Loucy (cell line): ENCODE measurements around the gene ANXA11.
"Not testable (repeated sequence)": the region's sequence is repeated elsewhere in the genome, so short reads cannot be mapped to it uniquely, and the experiment has no call there.

Experiments used
- H2AFZ ChIP-seq: fragments of 200-600 bp; sonication (generic); 2 replicates; pipeline ENCODE4 v1.6.0; 2016; ENCODE audit warnings: antibody characterized with exemption, mild to moderate bottlenecking, low read length, moderate library complexity
- H3F3A ChIP-seq: fragments of 200-600 bp; 2 replicates; pipeline ENCODE4 v1.6.0; 2016; ENCODE audit warnings: antibody characterized with exemption, low read depth, mild to moderate bottlenecking
- H3K27me3 ChIP-seq: fragments of 200-600 bp; sonication (generic); 2 replicates; pipeline ENCODE4 v1.6.1; 2014; ENCODE audit warnings: low read length, mild to moderate bottlenecking; ENCODE audit not compliant: insufficient read depth, poor library complexity, severe bottlenecking
- H3K36me3 ChIP-seq: fragments of 200-600 bp; sonication (generic); 2 replicates; pipeline ENCODE4 v1.6.1; 2016; ENCODE audit warnings: low read length; ENCODE audit not compliant: insufficient read depth
- H3K4me1 ChIP-seq: fragments of 200-600 bp; sonication (generic); 2 replicates; pipeline ENCODE4 v1.5.1; 2014; ENCODE audit warnings: low read length, mild to moderate bottlenecking; ENCODE audit not compliant: insufficient read depth, poor library complexity, severe bottlenecking
- H3K4me2 ChIP-seq: fragments of 200-600 bp; sonication (generic); 2 replicates; pipeline ENCODE4 v1.6.0; 2014; ENCODE audit warnings: antibody characterized with exemption, low read length, low read depth, mild to moderate bottlenecking; ENCODE audit not compliant: poor library complexity, severe bottlenecking
- H3K4me3 ChIP-seq: fragments of 200-600 bp; sonication (generic); 2 replicates; pipeline ENCODE4 v1.5.1; 2014; ENCODE audit warnings: low read length, mild to moderate bottlenecking, mixed read lengths; ENCODE audit not compliant: poor library complexity, severe bottlenecking
- H3K79me2 ChIP-seq: fragments of 200-600 bp; sonication (generic); 2 replicates; pipeline ENCODE4 v1.6.1; 2014; ENCODE audit warnings: low read length; ENCODE audit not compliant: insufficient read depth
- H3K9ac ChIP-seq: fragments of 200-600 bp; sonication (generic); 2 replicates; pipeline ENCODE4 v1.6.0; 2014; ENCODE audit warnings: mild to moderate bottlenecking, low read depth, low read length, moderate library complexity; ENCODE audit not compliant: poor library complexity, severe bottlenecking
- H3K9me2 ChIP-seq: fragments of 200-600 bp; sonication (generic); replicated peaks from 2 replicates; pipeline ENCODE4 v1.6.1; 2016; ENCODE audit warnings: low read depth, low read length, mixed read lengths
- H3K9me3 ChIP-seq: fragments of 200-600 bp; sonication (generic); 2 replicates; pipeline ENCODE4 v1.6.1; 2014; ENCODE audit warnings: mild to moderate bottlenecking, antibody characterized with exemption, low read length, low read depth; ENCODE audit not compliant: insufficient read depth
- H4K20me1 ChIP-seq: fragments of 200-600 bp; sonication (generic); 2 replicates; pipeline ENCODE4 v1.6.0; 2014; ENCODE audit warnings: antibody characterized with exemption, low read length, mild to moderate bottlenecking; ENCODE audit not compliant: insufficient read depth, poor library complexity, severe bottlenecking
- CTCF ChIP-seq: fragments of 200-600 bp; sonication (generic); conservative IDR thresholded peaks from 2 replicates; pipeline ENCODE4 v1.5.1; 2014; ENCODE audit warnings: mild to moderate bottlenecking, antibody characterized with exemption, low read length
- EZH2phosphoT487 ChIP-seq: fragments of 200-600 bp; IDR thresholded peaks from 2 replicates; pipeline ENCODE4 v1.6.1; 2018; ENCODE audit warnings: antibody characterized with exemption, mild to moderate bottlenecking, moderate library complexity, borderline replicate concordance

Gene ANXA11

GRCh38 chr10:80212535-80213115, 7.3 kb upstream of the ANXA11 start:
- not testable (repeated sequence) for H4K20me1 ChIP-seq

GRCh38 chr10:80211786-80212185, 6.4 kb upstream of the ANXA11 start:
- Histone ChIP-seq H3K36me3 (no peaks in the 10 kb centered on the region), H3K9ac (no peak overlapping the region), H3K4me2 (no peak overlapping the region), H3K4me1 (no peaks in the 10 kb centered on the region), H3K79me2 (no peaks in the 10 kb centered on the region), H3K4me3 (no peak overlapping the region), H2AFZ (no peak overlapping the region), H3K9me3 (no peaks in the 10 kb centered on the region), H3K27me3 (no peaks in the 10 kb centered on the region), H3F3A (no peaks in the 10 kb centered on the region), H4K20me1 (no peaks in the 10 kb centered on the region), H3K9me2 (no peaks in the 10 kb centered on the region)
- TF ChIP-seq EZH2phosphoT487: no peak
- no peak for TF ChIP-seq CTCF

More at GRCh38 chr10:80212535-80213115, 7.3 kb upstream of the ANXA11 start:
- H3K4me1 ChIP-seq, H3K36me3 ChIP-seq, H3K4me3 ChIP-seq, H3K27me3 ChIP-seq, H3K79me2 ChIP-seq, H2AFZ ChIP-seq, H3K9ac ChIP-seq, H3F3A ChIP-seq, H3K9me3 ChIP-seq, H3K4me2 ChIP-seq, H3K9me2 ChIP-seq: not testable (repeated sequence)

GRCh38 chr10:80210259-80210658, 4.9 kb upstream of the ANXA11 start:
- no peak for TF ChIP-seq CTCF
- TF ChIP-seq EZH2phosphoT487: no peak
- Histone ChIP-seq H3K79me2 (peaks cover 6% of the 10 kb centered on the region; the same call in 1 of the 2 replicates), H3K9me3 (no peaks in the 10 kb centered on the region), H3K9ac (no peak overlapping the region), H3K4me3 (no peak overlapping the region), H3K4me1 (peaks cover 6% of the 10 kb centered on the region), H3K36me3 (no peaks in the 10 kb centered on the region), H2AFZ (no peak overlapping the region), H3K27me3 (no peaks in the 10 kb centered on the region), H3K4me2 (no peak overlapping the region), H4K20me1 (no peaks in the 10 kb centered on the region), H3F3A (no peaks in the 10 kb centered on the region), H3K9me2 (no peaks in the 10 kb centered on the region)

- no peak overlapping the region for H3K9ac ChIP-seq
- H3K36me3 ChIP-seq: no peaks in the 10 kb centered on the region
- no peaks in the 10 kb centered on the region for H3F3A ChIP-seq
- peaks cover 11% of the 10 kb centered on the region for H3K4me1 ChIP-seq
- no peak overlapping the region for H2AFZ ChIP-seq
- no peak for TF ChIP-seq EZH2phosphoT487
- TF ChIP-seq CTCF: no peak
- peaks cover 30% of the 10 kb centered on the region for H3K79me2 ChIP-seq
- H3K4me2 ChIP-seq: no peak overlapping the region
- H4K20me1 ChIP-seq: peaks cover 19% of the 10 kb centered on the region
- H3K4me3 ChIP-seq: no peak overlapping the region
- H3K9me3 ChIP-seq: no peaks in the 10 kb centered on the region
- H3K27me3 ChIP-seq: no peaks in the 10 kb centered on the region
- H3K9me2 ChIP-seq: no peaks in the 10 kb centered on the region
Measured at GRCh38 chr10:80207768-80208370, 2.5 kb upstream of the ANXA11 start.
